ENCODE data around the gene PNMA6E.

The PNMA6E gene

DNA sequence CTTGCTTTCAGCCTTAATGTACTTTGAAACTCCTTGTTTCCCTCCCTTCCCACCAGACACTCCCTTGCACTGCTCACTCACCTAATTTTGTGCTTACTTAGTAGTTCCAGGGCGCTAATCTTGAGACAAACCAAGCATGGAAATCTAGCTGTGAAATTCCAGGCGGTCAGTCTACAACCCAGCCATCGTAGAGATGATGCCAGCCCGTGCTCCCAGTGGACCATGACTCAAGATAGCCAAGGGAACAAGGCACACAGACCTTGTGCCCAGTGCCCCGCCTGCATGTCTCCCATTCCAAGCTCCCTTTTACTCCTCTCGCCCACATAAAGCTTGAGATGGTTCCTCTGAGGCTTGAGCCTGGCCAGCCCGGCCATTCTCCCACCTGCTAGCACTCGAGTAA is 33.7 kb upstream of the PNMA6E start:
- no peak for DNase-seq

DNA sequence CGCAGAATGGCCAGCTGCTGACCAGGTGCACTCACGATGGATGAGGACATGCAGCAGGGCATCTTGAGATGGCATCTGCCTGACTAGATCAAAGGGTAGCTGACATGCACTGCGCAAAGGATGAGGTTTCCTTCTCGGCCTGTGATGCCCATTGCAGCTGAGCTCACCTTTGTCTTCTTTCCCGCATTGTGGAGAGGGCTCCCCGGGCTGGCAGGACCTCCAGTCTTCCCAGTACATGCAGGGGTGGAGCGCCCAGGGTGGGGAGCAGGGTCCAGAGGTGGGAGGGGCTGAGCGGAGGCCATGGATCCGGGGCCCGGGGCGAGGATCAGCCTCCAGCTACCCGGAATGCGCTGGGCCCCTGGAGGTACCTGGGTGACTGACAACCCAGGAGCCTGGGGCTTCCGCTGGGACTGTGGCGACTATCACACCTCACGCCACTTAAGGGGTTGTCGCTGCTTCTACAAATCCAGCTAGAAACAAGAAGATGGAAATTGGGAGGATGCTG is 32.7 kb upstream of the PNMA6E start:
- DNase-seq = peak; percentile 9

DNA sequence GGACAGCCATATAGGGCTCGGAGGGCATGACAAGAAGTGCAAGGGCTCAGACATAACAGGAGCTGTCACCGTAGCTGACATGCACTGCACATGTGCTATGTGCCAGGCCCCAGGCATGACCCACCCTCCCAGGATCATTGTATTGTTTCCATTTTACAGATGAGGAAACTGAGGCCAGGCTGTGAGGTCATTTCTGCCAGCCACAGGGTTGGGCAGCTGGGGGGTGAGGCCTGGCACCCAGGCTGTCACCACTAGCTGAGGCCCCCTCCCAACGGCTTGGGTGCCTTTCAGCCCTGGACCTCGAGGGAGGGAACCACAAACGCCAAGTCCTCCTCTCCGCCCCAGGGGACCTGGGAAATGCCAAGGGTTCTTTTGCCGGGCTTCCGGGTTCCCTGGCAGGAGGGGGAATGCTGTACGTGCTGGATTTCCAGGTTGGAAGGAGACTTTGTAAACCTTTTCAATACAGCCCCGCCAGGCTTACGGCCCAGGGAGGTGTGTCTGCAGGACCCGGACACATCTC is 32.1 kb upstream of the PNMA6E start:
- no peak for DNase-seq

DNA sequence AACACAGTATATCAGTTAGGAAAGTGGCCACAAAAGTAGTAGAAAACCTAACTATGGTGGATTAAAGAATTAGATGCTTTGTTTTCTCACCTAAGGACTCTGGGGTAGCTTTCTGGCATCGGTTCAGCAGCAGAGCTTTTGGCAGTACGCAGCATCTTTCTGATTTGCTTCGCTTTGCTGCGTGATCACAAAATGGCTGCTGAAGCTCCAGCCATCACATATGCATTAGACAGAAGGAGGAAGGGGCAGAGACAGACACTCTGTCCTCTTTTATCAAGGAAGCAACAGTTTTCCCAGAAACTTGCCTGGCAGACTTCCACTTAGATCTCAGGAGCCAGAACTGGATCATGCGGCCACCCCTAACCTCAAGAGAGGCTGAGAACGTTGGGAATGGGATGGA is 29.6 kb upstream of the PNMA6E start:
- no peak for DNase-seq

DNA sequence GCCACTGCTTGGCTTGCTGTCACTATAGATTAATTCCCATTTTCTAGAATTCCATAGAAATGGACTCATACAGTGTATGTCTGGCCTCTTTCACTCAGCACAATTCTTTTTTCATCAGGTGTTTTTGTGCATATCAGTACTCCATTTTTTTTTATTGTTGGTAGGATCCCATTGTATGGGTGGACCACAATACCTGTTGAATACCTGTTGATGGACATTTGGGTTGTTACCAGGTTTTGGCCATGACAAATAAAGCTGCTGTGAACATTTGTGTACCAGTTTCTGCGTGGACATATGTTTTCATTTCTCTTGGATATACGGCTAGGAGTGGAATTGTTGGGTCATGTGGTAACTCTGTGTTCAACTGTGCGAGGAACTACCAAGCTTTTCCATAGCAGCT is 25.1 kb upstream of the PNMA6E start:
- DNase-seq = no peak

DNA sequence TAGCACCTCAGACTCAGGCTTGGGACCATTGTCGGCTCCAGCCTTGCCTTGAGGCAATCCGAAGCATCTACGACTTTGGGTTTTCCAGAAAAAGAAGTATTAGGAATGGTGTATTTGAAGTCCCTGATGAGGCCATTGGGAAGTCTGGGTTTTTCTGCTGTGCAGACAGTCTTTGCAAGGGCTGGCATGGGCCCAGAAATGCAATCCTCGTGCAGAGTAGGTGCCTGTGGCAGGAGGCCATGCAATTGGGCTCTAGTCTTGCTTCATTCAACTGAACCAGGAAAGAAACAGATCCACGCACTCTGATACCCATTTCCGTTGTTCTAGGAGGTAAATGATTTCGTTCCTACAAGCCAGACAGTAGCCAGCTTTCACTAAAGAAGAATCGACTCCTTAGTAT is 22.5 kb upstream of the PNMA6E start:
- DNase-seq = no peak

DNA sequence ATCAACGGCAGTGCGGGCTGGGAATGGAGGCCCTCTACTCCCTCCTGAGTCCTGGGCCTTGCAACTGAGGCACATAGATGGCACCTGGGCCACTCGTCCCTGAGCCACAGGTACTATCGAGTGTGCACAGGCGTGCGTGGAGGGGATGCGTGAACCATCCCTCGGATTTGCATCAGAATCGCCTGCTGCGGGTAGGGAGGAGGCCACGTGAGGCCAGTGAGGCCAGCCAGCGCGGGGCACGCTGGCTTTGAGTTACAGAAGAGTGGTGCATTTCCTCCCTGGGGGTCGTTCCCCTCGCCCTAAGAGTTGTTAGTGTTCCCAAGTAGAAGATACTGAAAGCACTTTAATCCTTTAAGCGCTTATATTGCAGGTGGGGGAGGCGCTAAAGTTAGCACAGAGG is 20.7 kb upstream of the PNMA6E start:
- DNase-seq = no peak

DNA sequence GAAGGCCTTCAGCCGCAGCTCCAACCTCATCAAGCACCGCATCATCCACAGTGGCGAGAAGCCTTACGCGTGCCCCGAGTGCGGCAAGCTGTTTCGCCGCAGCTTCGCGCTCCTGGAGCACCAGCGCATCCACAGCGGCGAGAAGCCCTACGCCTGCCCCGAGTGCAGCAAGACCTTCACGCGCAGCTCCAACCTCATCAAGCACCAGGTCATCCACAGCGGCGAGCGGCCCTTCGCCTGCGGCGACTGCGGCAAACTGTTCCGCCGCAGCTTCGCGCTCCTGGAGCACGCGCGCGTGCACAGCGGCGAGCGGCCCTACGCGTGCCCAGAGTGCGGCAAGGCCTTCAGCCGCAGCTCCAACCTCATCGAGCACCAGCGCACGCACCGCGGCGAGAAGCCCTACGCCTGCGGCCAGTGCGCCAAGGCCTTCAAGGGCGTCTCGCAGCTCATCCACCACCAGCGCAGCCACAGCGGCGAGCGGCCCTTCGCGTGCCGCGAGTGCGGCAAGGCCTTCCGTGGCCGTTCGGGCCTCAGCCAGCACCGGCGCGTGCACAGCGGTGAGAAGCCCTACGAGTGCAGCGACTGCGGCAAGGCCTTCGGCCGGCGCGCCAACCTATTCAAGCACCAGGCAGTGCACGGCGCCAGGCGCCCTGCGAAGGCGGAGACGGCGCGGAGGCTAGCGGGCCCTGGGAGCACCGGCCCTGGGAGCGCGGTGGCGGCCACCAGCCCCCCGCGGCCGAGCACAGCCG is 19.9 kb upstream of the PNMA6E start:
- no peak for DNase-seq

DNA sequence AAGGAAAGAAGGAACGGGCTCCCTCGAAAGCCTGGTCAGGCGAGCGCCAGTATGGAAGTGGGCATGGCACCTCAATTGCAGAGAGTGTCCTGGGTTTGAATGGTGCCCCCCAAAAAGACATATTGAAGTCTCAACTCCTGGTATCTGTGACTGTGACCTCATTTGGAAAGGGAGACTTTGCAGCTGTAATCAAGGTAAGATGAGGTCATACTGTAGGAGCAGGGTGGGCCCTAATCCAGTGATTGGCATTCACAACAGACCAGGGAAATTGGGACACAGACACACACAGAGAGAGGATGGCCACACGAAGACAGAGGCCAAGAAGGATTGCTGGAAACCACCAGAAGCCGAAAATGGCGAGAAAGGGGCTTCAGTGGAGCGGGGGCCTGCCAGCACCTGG is 16.5 kb upstream of the PNMA6E start:
- DNase-seq = no peak

DNA sequence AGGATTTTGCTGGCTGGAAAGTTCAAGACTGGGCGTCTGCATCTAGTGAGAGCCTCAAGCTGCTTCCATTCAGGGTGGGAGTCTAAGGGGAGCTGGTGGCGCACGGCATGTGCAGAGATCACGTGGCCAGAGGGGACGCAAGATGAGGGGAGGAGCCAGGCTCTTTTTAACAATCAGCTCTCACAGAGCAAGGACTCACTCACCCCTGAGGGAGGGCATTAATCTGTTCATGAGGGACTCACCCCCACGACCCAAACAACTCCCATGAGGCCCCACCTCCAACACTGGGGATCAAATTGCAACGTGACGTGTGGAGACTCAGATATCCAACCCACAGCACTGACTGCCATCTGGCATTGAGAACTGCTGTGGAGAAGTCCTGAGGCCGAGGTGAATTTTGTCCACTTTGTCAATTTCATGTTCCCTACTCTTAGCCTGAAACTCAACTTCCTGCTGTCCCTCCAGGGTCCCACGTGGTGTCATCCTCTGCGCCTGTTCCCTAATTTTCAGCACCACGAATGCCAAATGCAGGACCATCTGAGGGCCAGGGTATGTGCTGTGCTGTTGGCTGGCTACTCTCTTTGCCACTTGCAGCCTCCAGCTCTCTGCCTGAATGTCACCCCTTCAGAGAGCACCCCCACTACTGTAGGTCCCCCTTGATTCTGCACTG is 15.8 kb upstream of the PNMA6E start:
- DNase-seq = no peak

DNA sequence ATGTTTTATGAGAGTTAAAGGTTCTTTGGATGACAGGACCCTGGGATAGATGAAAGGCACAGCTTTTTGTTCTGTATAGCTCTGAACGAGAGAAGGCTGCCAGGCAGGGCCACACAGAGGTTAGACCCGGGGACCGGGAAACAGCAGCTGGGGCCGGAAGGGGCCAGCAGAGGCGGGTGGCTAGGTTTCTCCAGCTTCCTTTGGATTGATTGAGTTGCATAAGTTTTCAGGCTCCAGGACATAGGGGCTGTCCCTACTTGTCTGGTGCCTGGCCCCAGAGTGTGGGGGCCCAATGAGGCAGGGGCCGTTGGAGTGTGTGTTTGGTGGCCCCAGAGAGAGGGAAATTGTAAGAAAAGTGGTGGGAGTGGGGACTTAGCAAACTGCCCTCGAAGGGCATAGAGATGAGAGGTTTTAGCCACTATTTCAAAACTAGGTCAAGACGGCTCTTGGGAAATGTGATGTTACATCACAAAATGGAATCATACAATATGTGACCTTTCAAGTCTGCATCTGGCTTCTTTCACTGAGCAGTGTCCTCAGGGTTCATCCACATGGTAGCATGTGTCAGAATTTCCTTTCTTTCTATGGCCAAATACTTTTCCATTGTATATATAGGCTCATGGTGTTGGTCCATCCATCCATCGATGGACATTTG is 13.8 kb upstream of the PNMA6E start:
- no peak for DNase-seq

DNA sequence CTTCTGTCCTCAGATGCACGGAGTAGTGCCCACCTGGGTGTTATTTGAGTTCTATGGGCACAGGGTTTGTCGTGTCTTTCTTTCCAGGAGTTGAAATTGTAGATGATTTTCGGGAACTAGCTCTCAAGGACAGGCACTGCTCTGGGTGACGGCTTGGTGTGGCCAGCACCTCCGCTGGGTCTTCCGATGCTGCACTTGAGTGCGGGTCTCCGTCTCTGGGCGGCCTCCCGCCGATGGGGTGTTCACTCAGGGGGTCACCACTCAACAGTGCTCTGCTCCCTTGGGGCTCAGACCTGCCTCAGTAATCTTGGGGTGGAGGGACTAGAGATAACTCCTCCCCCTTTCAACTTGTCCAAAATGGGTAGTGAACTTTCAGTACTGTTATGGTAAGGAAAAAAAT is 12.6 kb upstream of the PNMA6E start:
- DNase-seq = no peak

DNA sequence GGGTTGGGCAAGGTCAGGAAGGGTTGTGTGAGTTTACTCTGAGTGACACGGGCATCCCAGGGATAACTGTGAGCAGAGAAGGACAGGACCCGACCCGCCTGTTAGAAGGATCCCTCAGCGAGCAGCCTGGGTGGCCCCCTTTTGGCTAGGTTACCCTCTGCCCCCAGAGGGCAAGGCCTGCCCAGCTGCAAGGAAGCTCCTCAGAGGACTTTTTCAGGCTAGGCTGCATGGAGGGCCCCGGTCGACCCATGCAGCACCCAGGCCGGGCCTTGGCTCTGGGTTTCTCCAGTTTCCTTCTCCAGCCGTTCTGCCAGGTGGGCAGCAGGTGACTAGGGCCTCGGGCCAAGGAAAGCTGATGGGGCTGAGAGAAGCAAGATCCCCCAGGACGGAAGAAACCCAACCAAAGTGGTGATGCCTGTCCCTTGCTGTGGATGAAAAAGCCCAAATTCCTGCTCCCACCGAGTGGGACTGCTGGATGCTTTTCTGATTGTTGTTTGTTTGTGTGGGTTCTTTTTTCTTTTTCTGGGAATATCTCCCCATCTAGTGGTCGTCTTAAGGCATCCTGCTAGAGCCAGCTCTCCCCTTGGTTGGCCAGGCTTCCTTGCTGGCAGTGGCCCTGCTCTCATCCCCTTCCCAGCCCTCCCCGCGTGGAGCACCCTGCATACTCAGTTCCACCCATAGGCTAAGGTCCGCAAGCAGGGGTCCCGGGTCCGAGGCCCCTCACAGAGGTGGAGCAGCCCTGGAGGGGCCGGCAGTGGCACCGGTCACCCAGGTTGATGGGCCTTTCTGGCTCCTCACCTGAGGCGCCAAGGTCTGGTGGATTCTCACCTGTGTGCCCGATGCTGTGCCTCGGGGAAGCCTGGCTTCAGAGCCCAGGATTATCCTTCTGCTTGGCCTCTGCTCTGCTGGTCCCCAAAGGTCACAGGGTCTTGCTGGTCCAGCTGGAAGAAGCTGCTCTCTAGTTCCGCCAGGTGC is 11.9 kb upstream of the PNMA6E start:
- DNase-seq = peak; percentile 12

DNA sequence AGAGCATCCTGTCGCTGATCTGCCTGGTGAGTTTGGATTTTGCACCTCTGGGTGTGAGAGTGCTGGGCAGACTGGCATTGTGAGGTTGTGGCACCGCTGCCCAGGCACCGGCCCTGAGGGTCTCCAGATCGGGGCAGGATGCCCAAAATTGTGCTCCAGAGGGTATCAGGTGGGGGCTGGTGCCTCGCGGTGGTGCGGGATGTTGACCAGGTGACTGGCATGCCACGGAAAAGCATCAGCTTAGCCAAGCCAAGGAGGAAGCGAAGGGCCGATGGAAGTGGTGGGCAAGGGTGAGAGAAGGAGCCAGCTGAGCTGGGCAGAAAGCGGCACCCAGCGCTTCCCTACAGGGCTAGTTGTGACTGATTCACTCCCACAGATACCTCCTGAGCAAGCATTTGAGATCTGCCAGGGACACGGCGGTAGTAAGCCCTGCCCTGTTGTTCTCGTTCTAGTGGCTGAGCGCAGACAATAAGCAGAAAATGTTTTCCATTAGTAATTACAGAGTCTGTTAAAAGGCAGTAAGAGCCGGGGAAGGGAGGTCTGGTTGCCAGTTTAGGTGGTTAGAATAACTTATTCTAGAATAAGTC is 10.9 kb upstream of the PNMA6E start:
- no peak for DNase-seq

DNA sequence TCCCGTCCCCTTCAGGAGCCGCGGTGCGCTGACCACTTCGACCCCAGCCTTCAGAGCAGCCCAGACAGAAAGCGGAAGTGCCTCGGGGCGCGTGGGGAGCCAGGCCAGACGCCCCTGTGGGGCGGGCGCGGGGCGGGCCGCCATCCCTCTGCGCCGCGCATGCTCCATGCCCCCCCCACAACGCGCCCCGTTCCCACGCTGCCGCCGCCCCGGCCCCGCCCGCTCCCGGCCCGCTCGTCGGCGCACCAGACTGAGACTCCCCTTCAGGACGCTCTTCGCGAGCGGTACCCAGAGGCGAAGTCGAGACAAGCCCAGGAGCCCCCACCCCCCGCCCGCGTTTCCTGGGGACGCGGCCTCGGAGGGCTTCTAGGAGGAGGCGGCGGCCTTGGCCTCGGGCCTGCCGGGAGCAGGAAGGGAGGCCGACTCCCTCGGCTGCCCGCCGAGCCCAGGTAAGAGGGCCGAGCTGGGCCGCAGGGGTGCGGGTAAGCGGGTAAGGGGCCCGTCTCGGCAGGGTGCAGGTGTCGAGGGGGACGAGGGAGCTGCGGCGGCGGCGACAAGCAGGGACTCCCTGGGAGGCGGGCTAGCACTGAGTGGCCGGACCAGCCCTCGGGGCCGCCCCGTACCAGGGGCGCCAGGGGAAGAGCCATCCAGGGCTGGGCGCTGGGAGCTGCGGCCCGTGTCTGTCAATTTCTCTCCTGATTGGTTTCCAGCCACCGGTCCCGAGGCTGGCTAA is 10.3 kb upstream of the PNMA6E start, which contains the start of gene ZFP92:
ZFP92 (plus strand) TSS at position 218 of the 733 bp plus-strand sequence. CDS start 6,851 bp downstream, outside the sequence.
- DNase-seq = peak; percentile 19

DNA sequence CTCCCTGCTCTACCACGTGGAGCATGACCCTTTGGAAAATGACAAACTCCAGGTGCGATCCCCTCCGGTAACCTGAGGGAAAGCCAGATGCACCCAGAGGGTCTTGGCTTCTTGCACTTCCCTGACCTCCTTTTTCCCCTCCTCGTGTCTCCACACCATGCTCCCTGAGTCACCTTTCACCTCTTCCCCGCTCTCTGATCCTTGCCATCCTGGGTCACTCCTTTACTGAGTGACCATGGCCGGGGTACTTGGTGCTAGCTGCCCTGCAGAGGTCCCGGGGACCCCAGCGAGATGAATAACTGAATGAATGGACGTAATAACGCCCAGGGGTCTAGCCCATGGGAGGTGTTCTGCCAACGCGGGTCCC is 9.7 kb upstream of the PNMA6E start:
- no peak for DNase-seq

DNA sequence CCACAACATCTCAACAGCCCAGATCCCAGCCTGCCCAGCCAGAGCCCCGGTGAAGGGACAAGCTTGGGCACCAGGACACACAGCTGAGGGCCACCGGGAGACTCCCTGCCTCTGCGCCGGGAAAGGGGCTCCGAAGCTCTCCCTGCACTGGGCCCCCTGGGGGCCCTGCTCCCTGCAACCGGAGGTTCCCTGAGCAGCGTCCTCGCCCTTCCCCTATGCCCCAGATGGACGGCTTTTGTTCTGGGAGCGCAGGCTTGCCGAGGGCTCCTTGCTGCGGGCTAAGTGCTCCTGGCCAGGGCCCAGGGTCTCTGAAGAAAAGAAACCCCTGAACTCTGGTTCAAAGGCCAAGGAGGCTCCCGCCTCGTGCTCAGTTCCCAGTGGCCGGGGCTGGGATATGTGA is 9.2 kb upstream of the PNMA6E start:
- DNase-seq = no peak

DNA sequence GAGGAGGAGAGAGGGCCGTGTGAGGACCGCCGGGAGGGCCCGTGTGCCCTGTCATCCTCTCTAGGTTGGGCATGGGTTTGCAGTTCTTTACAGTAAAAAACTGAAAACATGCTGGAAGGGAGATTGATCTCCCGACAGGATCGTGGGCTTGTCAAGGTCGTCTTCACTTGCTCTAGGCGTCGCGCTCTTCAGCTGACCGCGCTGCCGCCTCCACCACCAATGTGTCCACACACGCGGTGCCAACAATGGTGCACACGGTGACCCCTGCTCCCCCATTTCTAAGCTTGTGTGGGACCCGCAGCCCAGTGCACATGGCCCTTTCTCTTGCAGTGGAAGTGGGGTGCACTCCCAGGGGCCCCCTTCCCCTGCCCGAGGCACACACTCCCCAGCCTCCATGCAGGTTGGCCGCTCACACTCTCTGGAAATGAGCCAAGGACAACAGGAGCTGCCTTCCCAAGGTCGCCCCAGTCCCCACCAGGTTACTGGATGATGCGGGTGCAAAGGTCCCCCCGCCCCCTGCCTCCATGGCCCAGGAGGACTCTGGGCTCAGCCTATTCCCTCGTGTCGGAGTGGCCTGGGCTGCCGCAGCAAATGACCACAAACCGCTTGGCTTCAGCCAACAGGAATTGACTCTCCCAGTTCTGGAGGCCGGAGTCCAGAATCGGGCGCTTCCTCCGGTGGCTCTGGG is 8.4 kb upstream of the PNMA6E start:
- no peak for DNase-seq

DNA sequence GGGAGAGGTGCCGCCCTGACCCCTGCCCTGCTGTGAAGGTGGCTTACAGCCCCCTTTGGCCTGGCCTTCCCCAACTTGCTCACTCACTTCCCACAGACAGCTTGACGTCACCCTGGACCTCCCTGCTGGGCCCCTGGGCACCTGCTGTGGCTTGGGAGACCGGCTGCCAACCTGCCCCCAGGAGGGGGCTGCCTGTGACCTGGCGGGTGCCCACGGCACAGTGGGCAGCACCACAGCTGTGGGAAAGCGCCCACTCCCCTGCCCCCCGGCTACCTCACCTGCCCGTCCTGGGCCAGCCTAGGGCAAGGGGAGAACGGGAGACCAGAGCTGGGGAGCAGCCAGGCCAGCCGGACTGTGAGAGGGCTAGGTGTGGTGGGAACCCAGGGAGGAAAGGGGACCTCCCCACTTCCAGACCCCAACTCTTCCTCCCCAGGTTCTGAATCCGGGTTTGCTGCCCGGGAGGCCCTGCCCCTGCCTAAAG is 7.8 kb upstream of the PNMA6E start:
- no peak for DNase-seq

DNA sequence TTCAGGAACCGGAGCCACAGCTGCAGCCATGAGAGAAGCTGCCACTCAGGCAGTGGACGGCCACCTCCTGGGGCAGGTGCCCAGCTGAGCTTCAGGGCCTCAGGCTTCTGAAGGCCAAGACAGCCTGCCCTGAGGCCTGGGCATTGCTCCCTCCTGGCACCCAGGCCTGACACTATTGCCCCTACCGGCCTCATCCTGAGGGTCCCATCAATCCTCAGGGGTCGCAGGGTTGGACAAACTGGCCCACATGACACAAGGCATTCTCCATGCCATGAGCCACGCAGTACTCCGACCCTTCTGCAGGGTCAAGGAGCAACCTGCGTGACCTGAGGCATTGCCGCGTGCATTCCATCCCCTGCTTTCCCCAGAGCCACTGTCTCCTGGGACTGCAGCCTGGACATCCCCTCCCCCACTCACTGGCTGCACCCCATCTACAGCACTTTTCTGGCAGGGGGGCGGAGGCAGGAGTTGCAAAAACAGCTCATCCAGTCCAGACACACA is 7.1 kb upstream of the PNMA6E start:
- DNase-seq = no peak

All from DMS53 (cell line).